Bladder microvascular endothelial cell (primary cell): ENCODE data around the gene OR4K5. TPM values are rescaled to one million over a fixed set of nuclear protein-coding genes. Genes with fewer than 3 reads are reported as not detected.

ENCODE experiments used
- total RNA-seq: library from RNA; depleted of rRNA; stranded (reverse); fragments of >200 nt; gene quantifications from 2 replicates; pipeline ENCODE4 v1.2.3, GENCODE V29; 2014

Gene OR4K5, protein sequence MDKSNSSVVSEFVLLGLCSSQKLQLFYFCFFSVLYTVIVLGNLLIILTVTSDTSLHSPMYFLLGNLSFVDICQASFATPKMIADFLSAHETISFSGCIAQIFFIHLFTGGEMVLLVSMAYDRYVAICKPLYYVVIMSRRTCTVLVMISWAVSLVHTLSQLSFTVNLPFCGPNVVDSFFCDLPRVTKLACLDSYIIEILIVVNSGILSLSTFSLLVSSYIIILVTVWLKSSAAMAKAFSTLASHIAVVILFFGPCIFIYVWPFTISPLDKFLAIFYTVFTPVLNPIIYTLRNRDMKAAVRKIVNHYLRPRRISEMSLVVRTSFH
- total RNA-seq: not detected in 2 replicates

DNA sequence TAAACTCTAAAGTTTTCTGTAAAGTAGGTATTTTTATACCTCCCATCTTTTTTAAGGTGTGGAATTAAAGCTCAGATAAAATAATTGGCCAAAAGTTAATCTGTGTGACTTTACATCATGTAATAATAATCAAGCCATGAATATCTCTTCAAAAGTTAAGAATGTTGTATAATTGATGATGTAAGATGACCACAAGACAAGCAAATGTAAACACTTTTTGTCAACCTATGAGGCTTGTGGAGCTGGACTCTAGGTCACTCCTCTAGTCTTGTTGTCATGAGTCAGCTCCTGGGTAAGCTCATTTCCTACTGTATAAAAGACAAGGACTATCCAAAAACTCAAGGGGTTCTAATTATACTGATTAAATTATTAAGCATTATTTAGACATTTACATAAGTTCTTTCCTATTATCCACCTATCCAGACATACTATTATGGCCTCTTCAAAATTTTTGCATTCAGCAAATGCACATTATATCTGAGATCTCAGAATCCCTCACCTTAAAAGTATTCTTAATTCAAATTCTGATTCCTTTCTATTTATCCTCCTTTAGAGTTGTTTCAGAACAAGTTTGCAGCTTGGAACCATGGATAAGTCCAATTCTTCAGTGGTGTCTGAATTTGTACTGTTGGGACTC lies at the start of gene OR4K5:
OR4K5 (plus strand) TSS at position 587 of the 637 bp plus-strand sequence; CDS start at position 587, 0 bp downstream.

DNA sequence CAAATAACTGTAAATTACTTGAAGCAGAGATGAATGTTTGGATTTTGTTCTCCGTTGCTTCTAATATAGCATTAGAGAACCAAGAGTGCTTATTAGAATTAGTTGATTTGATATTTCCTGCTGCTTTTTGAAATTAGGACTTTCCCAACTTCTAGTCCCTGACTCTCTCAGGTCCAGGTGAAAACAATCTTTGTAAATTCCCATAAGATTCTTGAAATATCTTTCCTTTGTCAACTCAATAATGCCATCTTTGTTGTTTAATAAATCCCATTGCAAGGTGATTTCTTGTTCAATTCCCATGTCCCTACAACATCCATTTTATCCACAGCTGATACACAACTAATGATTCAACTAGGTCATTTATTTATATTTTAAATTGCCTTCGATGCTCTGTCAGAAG lies 45.6 kb upstream of the OR4K5 start, which contains the start of gene OR4K2:
OR4K2 (plus strand) TSS at position 301 of the 400 bp plus-strand sequence. CDS start 1,126 bp downstream, outside the sequence.

DNA sequence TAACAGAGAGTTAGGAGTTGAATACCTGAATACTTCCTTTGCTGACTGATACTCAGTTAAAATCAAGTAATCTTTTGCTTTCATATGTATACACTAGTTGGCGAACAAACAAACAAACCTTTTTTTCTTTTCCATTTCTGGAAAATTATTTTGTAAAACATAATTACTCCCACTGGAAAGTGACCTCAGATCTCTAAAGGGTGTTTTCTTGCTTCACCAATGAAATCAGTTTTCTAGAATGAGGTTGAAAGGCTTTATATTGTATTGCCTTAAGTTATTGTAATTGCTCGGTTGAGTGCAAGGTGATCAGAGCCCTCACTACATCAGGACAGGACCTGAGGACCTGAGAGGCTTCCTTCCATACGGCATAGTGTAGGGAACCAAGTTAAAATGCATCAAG lies 10.2 kb downstream of the OR4K5 start, which contains the start of gene OR4K1:
OR4K1 (plus strand) TSS at position 301 of the 400 bp plus-strand sequence. CDS start 4,750 bp downstream, outside the sequence.

Other genes starting within 250 kb of the OR4K5 start
- gene OR11H2, start 206.7 kb upstream of the OR4K5 start, total RNA-seq: not detected in 2 replicates
- not detected in 2 replicates for gene OR4Q3, start 177.0 kb upstream of the OR4K5 start, total RNA-seq
- gene OR4M1, start 147.1 kb upstream of the OR4K5 start, total RNA-seq: not detected in 2 replicates
- not detected in 2 replicates for gene OR4N2, start 116.8 kb upstream of the OR4K5 start, total RNA-seq
- not detected in 2 replicates for gene OR4K2, start 45.5 kb upstream of the OR4K5 start, total RNA-seq
- not detected in 2 replicates for gene OR4K1, start 10.3 kb downstream of the OR4K5 start, total RNA-seq
- gene OR4K15, start 55.0 kb downstream of the OR4K5 start, total RNA-seq: not detected in 2 replicates
- not detected in 2 replicates for gene OR4Q2, start 81.6 kb downstream of the OR4K5 start, total RNA-seq
- not detected in 2 replicates for gene OR4K14, start 98.7 kb downstream of the OR4K5 start, total RNA-seq
- not detected in 2 replicates for gene OR4K13, start 115.4 kb downstream of the OR4K5 start, total RNA-seq
- gene OR4L1, start 139.4 kb downstream of the OR4K5 start, total RNA-seq: not detected in 2 replicates
- gene OR4K17, start 190.1 kb downstream of the OR4K5 start, total RNA-seq: not detected in 2 replicates
- gene OR4N5, start 218.2 kb downstream of the OR4K5 start, total RNA-seq: not detected in 2 replicates